IMR-90 (cell line): ENCODE results near the gene EHBP1L1. TPM values are rescaled to one million over a fixed set of nuclear protein-coding genes. Genes with fewer than 3 reads are reported as not detected.

ENCODE experiments used
- ATAC-seq: fragments of 200-7000 bp; cut with Tn5 transposase; 2 replicates; pipeline ENCODE4 v1.9.1; 2020; ENCODE audit warnings: low read depth, mild to moderate bottlenecking, moderate library complexity
- BruUV-seq: library from RNA; stranded (reverse); fragments of 400-500 nt; replicated peaks from 2 replicates; lab custom pipeline; 2021; lab: Mats Ljungman, UMichigan
- CTCF ChIA-PET: fragments of 300-600 bp; formaldehyde crosslinking; extraction: SDS; loops from one replicate; lab custom pipeline; 2021; ENCODE audit warnings: antibody characterized with exemption; lab: Yijun Ruan, JAX
- POLR2A ChIA-PET: fragments of 300-600 bp; sonication (Branson Sonifier 250); formaldehyde crosslinking; loops from one replicate; lab custom pipeline; 2022; ENCODE audit warnings: antibody characterized with exemption; ENCODE audit not compliant: unreplicated experiment; lab: Charles Lee
- DNase-seq: peaks from one replicate; pipeline ENCODE4 v3.0.0; 2013
- H2AFZ ChIP-seq: replicated peaks from 2 replicates; pipeline ENCODE3; 2013; ENCODE audit warnings: low read length, mild to moderate bottlenecking; ENCODE audit not compliant: poor library complexity
- H2AK5ac ChIP-seq: 2 replicates; pipeline ENCODE4 v1.6.1; 2013; ENCODE audit warnings: low read depth, low read length, inconsistent platforms
- H2AK9ac ChIP-seq: replicated peaks from 2 replicates; pipeline ENCODE3; 2013; ENCODE audit warnings: mild to moderate bottlenecking, low read depth, low read length, moderate library complexity; ENCODE audit not compliant: poor library complexity
- H2BK120ac ChIP-seq: 2 replicates; pipeline ENCODE4 v1.6.1; 2013; ENCODE audit warnings: low read depth, low read length, inconsistent platforms
- H2BK15ac ChIP-seq: 3 replicates; pipeline ENCODE4 v1.6.1; 2013; ENCODE audit warnings: low read depth, low read length, inconsistent platforms
- H2BK20ac ChIP-seq: 2 replicates; pipeline ENCODE4 v1.6.1; 2013; ENCODE audit warnings: low read depth, mild to moderate bottlenecking, inconsistent platforms, low read length, moderate library complexity
- H2BK5ac ChIP-seq: 2 replicates; pipeline ENCODE4 v1.6.1; 2013; ENCODE audit warnings: mild to moderate bottlenecking, low read depth, low read length, inconsistent platforms; ENCODE audit not compliant: poor library complexity, severe bottlenecking
- H3K14ac ChIP-seq: replicated peaks from 2 replicates; pipeline ENCODE4 v1.6.1; 2013; ENCODE audit warnings: low read depth, low read length, inconsistent platforms
- H3K18ac ChIP-seq: 2 replicates; pipeline ENCODE4 v1.6.1; 2013; ENCODE audit warnings: low read depth, low read length, control low read depth
- H3K23ac ChIP-seq: 2 replicates; pipeline ENCODE4 v1.6.1; 2013; ENCODE audit warnings: low read depth, low read length, inconsistent platforms
- H3K27ac ChIP-seq: 2 replicates; pipeline ENCODE4 v1.5.1; 2013; ENCODE audit warnings: mild to moderate bottlenecking, control low read depth, low read length; ENCODE audit not compliant: insufficient read depth
- H3K27me3 ChIP-seq: 2 replicates; pipeline ENCODE4 v1.6.1; 2013; ENCODE audit warnings: low read length; ENCODE audit not compliant: control insufficient read depth, insufficient read depth
- H3K36me3 ChIP-seq: 2 replicates; pipeline ENCODE4 v1.6.1; 2013; ENCODE audit warnings: low read length, mixed read lengths; ENCODE audit not compliant: control insufficient read depth, insufficient read depth
- H3K4ac ChIP-seq: 2 replicates; pipeline ENCODE4 v1.6.1; 2013; ENCODE audit warnings: low read depth, low read length, inconsistent platforms
- H3K4me1 ChIP-seq: 2 replicates; pipeline ENCODE4 v1.6.1; 2013; ENCODE audit warnings: low read length, mixed read lengths; ENCODE audit not compliant: control insufficient read depth, insufficient read depth
- H3K4me2 ChIP-seq: 2 replicates; pipeline ENCODE4 v1.6.1; 2013; ENCODE audit warnings: low read depth, mild to moderate bottlenecking, control low read depth, low read length, moderate library complexity
- H3K4me3 ChIP-seq: 2 replicates; pipeline ENCODE4 v1.5.1; 2013; ENCODE audit warnings: low read depth, mild to moderate bottlenecking, control low read depth, low read length, moderate library complexity; ENCODE audit not compliant: insufficient read depth
- H3K56ac ChIP-seq: 2 replicates; pipeline ENCODE4 v1.6.1; 2013; ENCODE audit warnings: low read length, inconsistent platforms; ENCODE audit not compliant: insufficient read depth; ENCODE audit errors: extremely low read depth
- H3K79me1 ChIP-seq, 2 experiments: 2 replicates each; pipeline ENCODE4 v1.6.1; 2013; ENCODE audit warnings: low read length in 2 of 2, inconsistent platforms in 1 of 2, low read depth in 1 of 2
- H3K9ac ChIP-seq: 2 replicates; pipeline ENCODE4 v1.6.1; 2013; ENCODE audit warnings: low read depth, low read length, control low read depth
- H3K9me1 ChIP-seq: 2 replicates; pipeline ENCODE4 v1.6.1; 2013; ENCODE audit warnings: low read length, inconsistent platforms; ENCODE audit not compliant: insufficient read depth
- H3K9me3 ChIP-seq: 2 replicates; pipeline ENCODE4 v1.6.1; 2013; ENCODE audit warnings: low read length; ENCODE audit not compliant: control insufficient read depth, insufficient read depth
- H4K20me1 ChIP-seq: 2 replicates; pipeline ENCODE4 v1.6.1; 2013; ENCODE audit warnings: low read length, inconsistent platforms; ENCODE audit not compliant: insufficient read depth
- H4K5ac ChIP-seq: 2 replicates; pipeline ENCODE4 v1.6.1; 2013; ENCODE audit warnings: mild to moderate bottlenecking, low read depth, low read length, control low read depth
- H4K8ac ChIP-seq, 2 experiments: 2 replicates each; pipeline ENCODE4 v1.6.1; 2013; ENCODE audit warnings: low read depth in 2 of 2, low read length in 2 of 2, control low read depth in 1 of 2, inconsistent platforms in 1 of 2
- H4K91ac ChIP-seq: 2 replicates; pipeline ENCODE4 v1.6.1; 2013; ENCODE audit warnings: low read depth, low read length, inconsistent platforms; ENCODE audit not compliant: insufficient read depth
- CHD1 ChIP-seq: IDR thresholded peaks from 2 replicates; pipeline ENCODE4 v1.6.1; 2012; ENCODE audit warnings: low read depth, low read length, improper control_type of control experiment
- POLR2A ChIP-seq: IDR thresholded peaks from 2 replicates; pipeline ENCODE4 v1.6.1; 2012; ENCODE audit warnings: mild to moderate bottlenecking, low read depth, low read length
- WGBS, 2 experiments: methylation state at CpG; one replicate each; pipeline versions ENCODE4 v1.1.5 to v1.1.7; 2013; ENCODE audit warnings: missing lambda C conversion rate in 2 of 2; ENCODE audit not compliant: insufficient read length in 1 of 2; ENCODE audit errors: extremely low coverage in 2 of 2; 5-methylcytosine and 5-hydroxymethylcytosine counted together
- dilution Hi-C: fragments of 300-500 bp; cut with HindIII; formaldehyde crosslinking; loops from one replicate; pipeline ENCODE4 v1.14.3; 2018; ENCODE audit warnings: low sequenced_read_pairs; ENCODE audit not compliant: unreplicated experiment
- in situ Hi-C: fragments of 300-500 bp; cut with MboI; formaldehyde crosslinking; loops from 3 replicates; pipeline ENCODE4 v1.14.3; 2019; ENCODE audit warnings: low sequenced_read_pairs, inconsistent platforms, mixed read lengths
- intact Hi-C: fragments of 100-400 bp; cut with micrococcal nuclease; formaldehyde crosslinking; loops from 2 replicates; pipeline ENCODE4 v1.10.0; 2022
- polyA plus RNA-seq, 3 experiments: library from polyadenylated mRNA; depleted of rRNA; stranded (reverse); fragments of >200 nt; gene quantifications; 2 replicates each; pipeline ENCODE4 v1.2.3, GENCODE V29; 2012; ENCODE audit warnings: low replicate concordance in 1 of 3
- total RNA-seq: library from RNA; depleted of rRNA; stranded (reverse); fragments of >200 nt; gene quantifications from 2 replicates; pipeline ENCODE4 v1.2.3, GENCODE V29; 2012

The EHBP1L1 gene
- total and polyA plus RNA-seq, 2 of the 4 experiments (the other 2 are of a cell fraction), result 10.0 to 27.4 TPM

DNA sequence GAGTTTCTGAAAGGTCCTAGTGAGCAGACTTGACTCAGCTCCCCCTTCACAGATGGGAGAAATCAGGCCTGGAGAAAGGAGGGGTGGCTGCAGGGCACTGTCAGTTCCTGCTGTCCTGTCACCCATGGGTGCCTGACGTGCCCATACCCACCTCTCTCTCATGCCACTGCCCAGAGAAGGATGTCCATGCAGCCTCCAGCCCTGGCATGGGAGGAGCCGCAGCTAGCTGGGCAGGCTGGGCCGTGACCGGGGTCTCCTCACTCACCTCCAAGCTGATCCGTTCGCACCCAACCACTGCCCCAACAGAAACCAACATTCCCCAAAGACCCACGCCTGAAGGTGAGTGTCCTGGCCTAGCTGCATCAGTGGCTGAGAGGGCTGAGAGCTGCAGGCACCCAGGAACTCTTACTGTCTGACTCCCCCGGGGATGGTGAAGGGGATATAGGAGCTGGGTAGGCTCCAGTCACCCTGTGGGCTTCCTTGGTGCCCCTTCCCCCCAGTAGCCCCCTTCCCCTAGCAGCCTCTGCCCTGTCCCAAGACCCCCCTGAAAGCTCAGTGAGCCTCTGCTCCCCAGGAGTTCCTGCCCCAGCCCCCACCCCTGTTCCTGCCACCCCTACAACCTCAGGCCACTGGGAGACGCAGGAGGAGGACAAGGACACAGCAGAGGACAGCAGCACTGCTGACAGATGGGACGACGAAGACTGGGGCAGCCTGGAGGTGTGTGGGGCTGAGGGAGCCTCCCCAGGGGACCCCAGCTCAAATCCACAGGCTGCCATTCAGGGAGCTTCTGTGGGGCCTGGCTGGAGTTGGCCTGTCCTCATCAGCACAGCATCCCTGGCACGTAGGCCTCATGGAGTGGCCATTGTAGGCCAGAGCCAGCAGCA is 39.2 kb upstream of the EHBP1L1 start:
- TF ChIP-seq POLR2A (peak; percentile 24; the same call in 1 of the 2 replicates), CHD1 (no peak)
- H2BK5ac ChIP-seq, result no peak overlapping the region
- no peak overlapping the region for H4K5ac ChIP-seq
- H3K9me3 ChIP-seq, result no peaks in the 10 kb centered on the region
- no peaks in the 10 kb centered on the region for H3K27me3 ChIP-seq
- no peak overlapping the region for H4K8ac ChIP-seq
- no peak overlapping the region for H3K27ac ChIP-seq
- dilution Hi-C loops (no loop called here), in situ Hi-C loops (no loop called here), intact Hi-C loops (no loop called here)
- H4K20me1 ChIP-seq, result peaks cover 23% of the 10 kb centered on the region
- no peak overlapping the region for H3K23ac ChIP-seq
- H3K9me1 ChIP-seq, result peaks cover 8% of the 10 kb centered on the region; the same call in 1 of the 2 replicates
- H3K18ac ChIP-seq, result no peak overlapping the region
- no peak overlapping the region for H3K4me3 ChIP-seq
- WGBS, 2 experiments, result 100% methylated on average over 1 of the region's 12 CpGs; no CpG with 5 or more reads in 1 of the 2 experiments
- no peak overlapping the region for H2BK120ac ChIP-seq
- no peak overlapping the region for H4K91ac ChIP-seq
- POLR2A ChIA-PET, result no interaction called here
- BruUV-seq, result no TSS peak
- no peak overlapping the region for H2BK15ac ChIP-seq
- H3K4me1 ChIP-seq, result peaks cover 5% of the 10 kb centered on the region; the same call in 1 of the 2 replicates
- no peak overlapping the region for H3K56ac ChIP-seq
- peaks cover 62% of the 10 kb centered on the region for H3K36me3 ChIP-seq
- ATAC-seq (no peak), DNase-seq (no peak)
- CTCF ChIA-PET, result no interaction called here
- H3K9ac ChIP-seq, result no peak overlapping the region
- H2AK5ac ChIP-seq, result no peak overlapping the region
- H2AFZ ChIP-seq, result peak overlapping the region; percentile 33
- peaks cover 2 to 29% of the 10 kb centered on the region in 2 experiments; a peak in 3 of 4 replicates for H3K79me1 ChIP-seq
- no peak overlapping the region for H3K14ac ChIP-seq
- no peak overlapping the region for H3K4ac ChIP-seq
- H2AK9ac ChIP-seq, result peak overlapping the region; percentile 72
- no peak overlapping the region for H3K4me2 ChIP-seq
- H2BK20ac ChIP-seq, result no peak overlapping the region
